NCI-H226 (cell line): ENCODE results near the gene PANK4.

Experiments used
- DNase-seq: peaks from one replicate; pipeline ENCODE4 v3.0.0-alpha.2; 2015

Gene PANK4

GRCh38 chr1:2544093-2544874 is 17.9 kb upstream of the PANK4 start:
- DNase-seq: no peak

DNA sequence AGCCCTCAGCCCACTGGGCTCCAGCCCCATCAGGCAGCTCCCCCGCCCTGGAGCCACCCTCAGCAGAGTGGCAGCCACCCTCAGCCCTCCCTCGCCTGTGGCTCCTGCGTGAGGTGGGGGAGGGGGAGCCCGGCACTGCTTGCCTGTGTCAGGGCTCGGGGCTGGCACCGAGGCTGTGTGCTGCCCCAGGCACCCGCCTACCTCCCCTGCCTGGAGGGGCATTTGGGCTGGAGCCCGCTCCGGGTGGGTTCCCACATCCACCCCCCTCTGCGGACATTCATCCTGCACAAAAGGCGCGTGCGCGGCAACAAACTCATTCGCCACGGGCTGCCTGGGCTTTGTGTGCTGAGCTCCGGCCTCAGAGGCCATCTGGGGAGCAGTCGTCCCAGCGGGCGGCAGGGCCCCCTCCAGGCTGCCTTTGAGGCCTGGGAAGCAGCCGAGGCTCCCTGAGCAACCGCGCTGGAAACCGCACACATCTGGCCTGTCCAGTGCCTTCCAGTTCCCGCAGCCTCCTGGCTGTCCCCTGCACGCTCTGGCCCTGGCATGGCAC is 17.2 kb upstream of the PANK4 start:
- DNase-seq: no peak

- DNase-seq: no peak
Measured at GRCh38 chr1:2542246-2542915, 16.0 kb upstream of the PANK4 start.

DNA sequence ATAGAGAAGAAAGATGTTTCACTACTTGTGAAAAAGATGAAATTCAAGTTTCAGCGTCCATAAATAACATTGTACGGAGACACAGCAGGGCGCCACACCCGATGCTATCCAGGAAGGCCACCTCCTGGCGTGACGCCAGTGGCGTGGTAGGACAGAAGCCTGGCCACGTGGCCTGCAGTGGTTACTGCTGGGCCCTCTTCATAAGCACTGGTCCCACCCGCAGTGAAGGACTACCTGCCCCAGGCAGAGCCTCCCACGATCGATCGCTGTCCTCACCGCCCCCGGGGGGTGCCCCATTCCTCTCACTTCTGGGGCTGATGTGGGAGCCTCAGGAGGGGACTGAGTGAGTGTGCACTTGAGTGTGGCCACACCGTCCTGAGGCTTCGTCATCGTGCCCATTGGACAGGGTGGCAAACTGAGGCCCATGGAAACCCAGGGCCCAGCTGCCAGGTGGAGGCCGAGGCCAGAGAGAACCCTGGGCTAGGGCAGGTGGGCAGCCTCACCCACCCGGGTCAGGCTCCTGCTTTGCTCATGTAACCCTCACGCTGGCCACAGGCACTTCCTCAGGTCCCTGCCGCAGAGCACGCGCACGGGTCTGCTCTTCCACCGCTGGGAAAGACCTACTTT is 15.3 kb upstream of the PANK4 start:
- DNase-seq: no peak

DNA sequence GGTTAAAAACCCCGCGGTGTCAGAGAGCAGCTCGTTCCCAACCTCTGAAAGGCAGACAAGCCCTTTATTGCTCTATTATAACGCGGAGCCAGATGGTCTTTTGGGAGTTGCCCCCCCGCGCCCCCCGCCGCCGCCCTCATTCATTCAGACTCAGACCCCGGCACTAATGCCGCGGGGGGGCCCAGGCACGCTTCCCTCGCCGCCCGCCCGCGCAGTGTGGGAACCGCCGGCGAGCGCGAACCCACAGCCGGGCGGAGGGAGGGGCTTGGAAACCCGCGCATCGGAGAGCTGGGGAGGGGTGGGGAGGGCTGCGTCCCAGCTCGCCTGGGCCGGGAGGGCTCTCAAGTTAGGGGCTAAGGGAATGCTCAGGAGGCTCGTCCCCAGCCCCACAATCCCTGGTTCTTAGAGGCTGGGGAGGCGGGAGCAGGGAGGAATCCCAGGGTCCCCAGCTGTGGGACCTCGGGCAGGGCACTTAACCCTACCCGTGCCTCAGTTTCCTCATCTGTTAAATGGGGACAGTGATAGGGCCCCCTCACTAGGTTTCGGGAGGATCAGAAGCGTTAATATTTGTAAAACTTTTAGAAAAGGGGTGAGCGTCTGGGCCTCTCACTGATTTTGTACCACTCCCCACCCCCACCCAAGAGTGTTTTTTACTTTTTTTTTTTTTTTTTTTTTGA is 14.6 kb upstream of the PANK4 start:
- no peak for DNase-seq

- no peak for DNase-seq
Measured at GRCh38 chr1:2539312-2539907, 13.0 kb upstream of the PANK4 start.

GRCh38 chr1:2538872-2539271 is 12.5 kb upstream of the PANK4 start:
- no peak for DNase-seq

- DNase-seq: no peak
Measured at GRCh38 chr1:2538376-2538775, 12.0 kb upstream of the PANK4 start.

DNA sequence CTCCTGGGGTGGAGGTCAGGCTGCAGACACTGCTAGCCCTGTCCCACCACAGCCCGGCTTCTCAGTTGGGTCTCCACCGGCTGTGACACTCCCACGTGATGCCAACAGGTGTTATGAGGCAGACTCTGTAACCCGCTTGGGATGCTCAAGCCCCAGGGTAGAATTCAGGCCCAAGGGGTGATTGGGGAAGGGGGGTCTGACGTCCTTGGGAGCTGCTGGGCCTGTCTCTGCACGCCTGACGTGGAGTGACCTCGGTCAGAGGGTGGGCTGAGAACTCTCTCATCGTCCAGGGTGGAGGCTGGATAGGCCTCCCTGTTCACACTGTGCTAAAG is 11.4 kb upstream of the PANK4 start:
- DNase-seq: no peak

GRCh38 chr1:2535981-2536380 is 9.6 kb upstream of the PANK4 start:
- no peak for DNase-seq

DNA sequence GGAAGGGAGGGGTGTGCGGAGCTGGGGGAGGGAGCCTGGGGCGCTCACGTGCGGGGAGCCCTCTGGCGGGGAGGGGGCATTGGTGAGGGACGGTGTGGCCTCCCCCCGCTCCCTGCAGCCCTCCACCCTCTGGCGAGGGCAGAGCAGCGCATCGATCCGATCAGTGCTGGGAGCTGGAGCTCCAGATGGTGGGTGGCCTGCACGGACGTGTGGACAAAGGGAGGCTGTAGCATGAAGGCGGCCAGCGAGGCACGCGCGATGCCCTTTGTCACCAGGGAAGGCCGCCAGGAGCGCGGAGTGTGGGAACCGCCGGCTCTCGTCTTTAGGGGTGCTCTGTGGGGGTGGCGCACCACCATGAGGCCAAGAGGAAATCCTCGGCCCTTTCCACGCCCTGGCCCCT is 9.1 kb upstream of the PANK4 start:
- DNase-seq: no peak

DNA sequence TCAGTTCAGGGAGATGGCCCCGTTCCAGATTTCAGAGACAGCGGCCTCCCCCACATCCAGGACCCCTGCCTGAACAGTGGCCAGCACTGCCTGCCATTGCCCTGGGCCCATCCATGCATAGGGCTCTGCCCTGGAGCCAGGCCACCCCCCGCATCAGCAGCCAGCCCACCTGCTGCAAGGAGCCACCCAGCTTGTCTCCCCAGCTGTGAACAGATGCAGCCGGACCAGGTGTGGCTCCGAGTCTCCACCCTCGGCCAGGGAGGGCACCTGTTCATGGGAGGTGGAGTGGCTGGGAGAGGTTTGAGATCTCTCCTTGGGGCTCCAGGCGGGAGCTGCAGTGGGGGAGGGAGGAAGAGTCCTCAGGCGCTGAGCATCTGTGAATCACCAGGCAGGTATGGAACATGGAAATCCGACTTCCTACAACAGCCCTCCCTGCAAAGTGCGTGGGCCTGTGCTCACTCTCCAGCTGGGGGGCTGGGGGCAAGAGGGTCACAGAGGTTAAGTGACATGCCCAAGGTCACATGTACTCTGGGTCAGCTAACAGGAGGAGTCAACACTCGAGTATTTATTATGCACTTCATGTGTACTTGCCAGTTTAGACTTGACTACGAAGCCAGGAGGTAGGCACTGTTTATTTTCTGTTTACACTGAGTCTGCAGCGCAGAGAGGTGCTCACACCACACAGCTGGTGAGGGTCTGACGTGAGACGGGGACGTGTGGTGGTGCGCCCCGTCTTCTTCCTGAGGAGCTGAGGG is 8.5 kb upstream of the PANK4 start:
- peak; percentile 80 for DNase-seq

GRCh38 chr1:2534315-2534686 is 7.9 kb upstream of the PANK4 start:
- DNase-seq: no peak

DNA sequence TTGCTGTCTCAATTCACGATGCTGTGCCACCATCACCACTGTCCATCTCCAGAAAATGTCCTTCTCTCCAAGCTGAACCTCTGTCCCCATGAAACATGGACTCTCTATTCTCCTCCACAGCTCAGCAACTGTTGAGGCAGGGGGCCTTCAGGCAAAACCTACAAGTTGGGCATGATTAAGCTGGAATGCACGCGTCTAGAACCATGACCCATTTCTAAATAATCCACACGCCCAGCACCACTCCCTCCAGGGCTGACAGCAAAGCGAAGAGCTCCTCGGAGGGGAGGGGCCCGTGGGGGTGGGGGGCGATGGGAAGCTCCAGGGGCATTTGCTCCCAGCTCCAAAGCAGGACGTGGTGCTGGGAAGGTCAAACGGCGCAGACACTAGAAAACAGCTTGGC is 7.0 kb upstream of the PANK4 start:
- DNase-seq: peak; percentile 69

DNA sequence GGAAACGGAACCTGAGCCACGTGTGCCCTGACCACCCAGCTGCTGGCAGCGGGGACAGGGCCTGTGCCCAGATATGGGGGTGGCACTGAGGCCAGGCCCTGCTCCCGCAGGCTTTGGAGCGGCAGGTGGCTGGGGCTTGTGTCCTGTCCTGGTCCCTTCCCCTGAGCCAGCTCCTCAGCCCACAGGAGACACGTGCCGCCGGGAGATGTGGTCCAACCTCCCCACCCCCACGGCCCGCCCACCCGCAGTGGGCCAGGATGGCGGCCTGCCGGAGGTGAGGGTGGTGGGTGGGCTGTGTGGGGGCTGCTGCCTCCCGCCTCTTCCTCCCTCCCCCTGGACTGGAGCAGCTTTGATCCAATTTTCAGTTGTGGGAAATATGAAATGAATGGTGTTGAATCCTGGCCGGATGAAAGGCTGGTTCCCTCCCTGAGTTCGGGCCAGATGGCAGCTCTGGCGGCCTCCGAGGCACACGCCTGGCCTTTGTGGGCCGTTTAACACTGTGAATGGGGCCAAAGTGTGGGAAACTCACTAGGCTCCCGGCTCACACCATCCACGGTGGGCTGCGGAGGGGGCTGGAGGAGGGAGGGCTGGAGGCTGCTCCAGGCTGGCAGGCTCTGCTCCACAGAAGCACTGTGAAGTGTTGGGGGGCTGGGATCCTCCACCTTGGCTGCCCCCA is 6.2 kb upstream of the PANK4 start:
- no peak for DNase-seq

GRCh38 chr1:2530513-2531361 is 4.3 kb upstream of the PANK4 start:
- no peak for DNase-seq

- DNase-seq: peak; percentile 30
Measured at GRCh38 chr1:2529784-2530512, 3.6 kb upstream of the PANK4 start, which contains the start of gene HES5. HES5 (minus strand) TSS chr1:2530263; CDS start chr1:2530164, 99 bp downstream.

DNA sequence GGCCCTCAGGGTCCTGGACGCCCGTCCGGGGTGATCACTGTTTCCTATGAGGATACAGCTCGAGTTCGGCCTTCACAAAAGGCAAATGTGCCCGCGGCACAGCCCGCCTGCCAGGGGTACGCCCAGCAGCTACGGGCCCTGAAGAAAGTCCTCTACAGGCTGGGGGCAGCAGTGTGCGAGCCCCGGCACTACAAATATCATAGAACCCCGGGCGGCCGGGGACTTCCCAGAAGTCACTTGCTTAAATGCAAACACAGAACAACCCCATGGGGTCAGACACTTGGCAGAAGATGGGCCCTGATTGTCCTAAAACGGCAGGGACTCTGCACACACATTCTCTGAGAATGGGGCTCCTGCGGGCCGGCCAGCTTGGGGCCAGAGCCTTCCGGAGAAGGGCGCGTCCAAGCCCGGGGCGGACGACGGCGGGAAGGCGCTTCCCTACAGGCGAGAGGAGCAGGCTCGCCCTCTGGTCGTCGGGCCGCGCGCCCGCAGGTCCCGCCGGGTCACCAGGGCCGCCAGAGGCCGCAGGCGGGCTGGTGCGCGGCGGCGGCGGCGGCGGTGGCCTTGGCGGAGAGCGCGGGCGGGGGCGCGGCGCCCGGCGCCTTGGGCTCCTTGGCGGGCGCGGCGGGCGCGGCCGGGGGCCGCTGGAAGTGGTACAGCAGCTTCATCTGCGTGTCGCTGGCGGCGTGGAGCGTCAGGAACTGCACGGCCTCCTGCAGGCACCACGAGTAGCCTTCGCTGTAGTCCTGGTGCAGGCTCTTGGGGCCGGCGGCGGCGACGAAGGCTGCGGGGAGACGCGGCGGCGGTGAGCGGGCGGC is 2.8 kb upstream of the PANK4 start:
- no peak for DNase-seq

DNA sequence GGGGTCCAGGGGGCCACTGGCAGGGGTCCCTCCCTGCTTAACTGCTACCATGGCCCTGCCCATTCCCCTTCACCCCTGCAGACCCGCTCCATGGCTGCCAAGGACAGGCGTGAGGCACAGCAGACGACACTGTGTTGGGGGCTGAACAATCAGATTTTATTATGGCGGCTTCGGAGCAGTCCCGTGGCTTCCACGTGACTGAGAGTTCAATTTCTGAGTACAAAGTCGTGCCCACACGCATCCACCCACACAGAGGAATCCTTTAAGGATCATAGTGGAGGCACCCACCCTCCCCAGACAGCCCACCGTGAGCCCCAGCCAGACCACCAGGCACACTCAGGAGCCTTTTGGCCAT is 2.2 kb upstream of the PANK4 start:
- DNase-seq: no peak
